H9 (cell line): Measurements from ENCODE around the gene BCAP29. TPM values are rescaled to one million over a fixed set of nuclear protein-coding genes. Genes with fewer than 3 reads are reported as not detected.
"Not testable (repeated sequence)": the region's sequence is repeated elsewhere in the genome, so short reads cannot be mapped to it uniquely, and the experiment has no call there.

Source experiments
- DNase-seq: peaks from one replicate; pipeline ENCODE4 v3.0.0-alpha.2; 2017
- H2AFZ ChIP-seq: one replicate; pipeline ENCODE4 v1.6.1; 2013; ENCODE audit warnings: mild to moderate bottlenecking, low read length, control low read depth, moderate library complexity
- H2AK5ac ChIP-seq: 2 replicates; pipeline ENCODE4 v1.6.1; 2013; ENCODE audit warnings: low read length, control low read depth, mixed read lengths; ENCODE audit not compliant: insufficient read length
- H2BK120ac ChIP-seq: one replicate; pipeline ENCODE4 v1.6.1; 2013; ENCODE audit warnings: low read depth, mild to moderate bottlenecking, low read length, control low read depth, inconsistent platforms; ENCODE audit not compliant: poor library complexity, severe bottlenecking
- H2BK12ac ChIP-seq: 2 replicates; pipeline ENCODE4 v1.6.1; 2013; ENCODE audit warnings: low read length, control low read depth, mixed read lengths, low read depth; ENCODE audit not compliant: insufficient read length
- H2BK15ac ChIP-seq: 2 replicates; pipeline ENCODE4 v1.6.1; 2013; ENCODE audit warnings: low read depth, low read length, control low read depth
- H2BK20ac ChIP-seq: one replicate; pipeline ENCODE4 v1.6.1; 2013; ENCODE audit warnings: low read depth, mild to moderate bottlenecking, low read length, control low read depth, inconsistent platforms; ENCODE audit not compliant: poor library complexity, severe bottlenecking
- H2BK5ac ChIP-seq: 2 replicates; pipeline ENCODE4 v1.6.1; 2013; ENCODE audit warnings: low read length, control low read depth, mixed read lengths; ENCODE audit not compliant: insufficient read length
- H3K14ac ChIP-seq: 2 replicates; pipeline ENCODE4 v1.6.1; 2013; ENCODE audit warnings: low read length, control low read depth; ENCODE audit not compliant: insufficient read depth
- H3K18ac ChIP-seq: 2 replicates; pipeline ENCODE4 v1.6.1; 2013; ENCODE audit warnings: low read depth, mild to moderate bottlenecking, mixed read lengths, low read length, control low read depth; ENCODE audit not compliant: insufficient read length
- H3K23ac ChIP-seq: 2 replicates; pipeline ENCODE4 v1.6.1; 2013; ENCODE audit warnings: low read length, control low read depth, mixed read lengths, low read depth; ENCODE audit not compliant: insufficient read length
- H3K23me2 ChIP-seq: 2 replicates; pipeline ENCODE4 v1.6.1; 2013; ENCODE audit warnings: low read depth, mild to moderate bottlenecking, mixed read lengths, low read length, control low read depth; ENCODE audit not compliant: insufficient read length, poor library complexity, severe bottlenecking
- H3K27ac ChIP-seq: 2 replicates; pipeline ENCODE4 v1.5.1; 2013; ENCODE audit warnings: low read length, control low read depth, mixed read lengths, low read depth; ENCODE audit not compliant: insufficient read length
- H3K27me3 ChIP-seq: 2 replicates; pipeline ENCODE4 v1.6.1; 2013; ENCODE audit warnings: low read length, control low read depth, inconsistent platforms; ENCODE audit not compliant: insufficient read depth
- H3K4ac ChIP-seq: 2 replicates; pipeline ENCODE4 v1.6.1; 2013; ENCODE audit warnings: low read depth, mild to moderate bottlenecking, control low read depth, inconsistent platforms, low read length, moderate library complexity
- H3K4me1 ChIP-seq: 2 replicates; pipeline ENCODE4 v1.6.1; 2013; ENCODE audit warnings: low read length, control low read depth, inconsistent platforms; ENCODE audit not compliant: insufficient read depth
- H3K4me2 ChIP-seq: 2 replicates; pipeline ENCODE4 v1.6.1; 2013; ENCODE audit warnings: low read length, control low read depth, mixed read lengths; ENCODE audit not compliant: insufficient read length, insufficient read depth
- H3K56ac ChIP-seq: 2 replicates; pipeline ENCODE4 v1.6.1; 2013; ENCODE audit warnings: low read depth, mild to moderate bottlenecking, mixed read lengths, low read length, control low read depth; ENCODE audit not compliant: insufficient read length
- H3K79me1 ChIP-seq: 2 replicates; pipeline ENCODE4 v1.6.1; 2013; ENCODE audit warnings: low read depth, mild to moderate bottlenecking, moderate library complexity, low read length, control low read depth, inconsistent platforms; ENCODE audit not compliant: insufficient read depth, poor library complexity, severe bottlenecking
- H3K79me2 ChIP-seq: 2 replicates; pipeline ENCODE4 v1.6.1; 2013; ENCODE audit warnings: low read length, control low read depth, inconsistent platforms; ENCODE audit not compliant: insufficient read depth
- H3K9ac ChIP-seq: 2 replicates; pipeline ENCODE4 v1.6.1; 2013; ENCODE audit warnings: low read length, control low read depth, mixed read lengths; ENCODE audit not compliant: insufficient read length; ENCODE audit errors: extremely low read depth
- H3K9me3 ChIP-seq: one replicate; pipeline ENCODE4 v1.6.1; 2013; ENCODE audit warnings: low read depth, low read length, inconsistent platforms; ENCODE audit not compliant: control insufficient read depth
- H3T11ph ChIP-seq: one replicate; pipeline ENCODE4 v1.6.1; 2013; ENCODE audit warnings: mild to moderate bottlenecking, low read length, control low read depth, inconsistent platforms
- H4K20me1 ChIP-seq: one replicate; pipeline ENCODE4 v1.6.1; 2013; ENCODE audit not compliant: control insufficient read depth, insufficient read length, insufficient read depth
- H4K5ac ChIP-seq: 2 replicates; pipeline ENCODE4 v1.6.1; 2013; ENCODE audit warnings: low read depth, mild to moderate bottlenecking, mixed read lengths, low read length, control low read depth; ENCODE audit not compliant: insufficient read length
- H4K8ac ChIP-seq: replicated peaks from 2 replicates; pipeline ENCODE4 v1.6.1; 2013; ENCODE audit warnings: low read length, control low read depth, mixed read lengths, low read depth; ENCODE audit not compliant: insufficient read length
- H4K91ac ChIP-seq: 2 replicates; pipeline ENCODE4 v1.6.1; 2013; ENCODE audit warnings: low read depth, mild to moderate bottlenecking, moderate library complexity, mixed read lengths, low read length, control low read depth; ENCODE audit not compliant: insufficient read length
- H3K27ac Mint-ChIP-seq, 3 experiments: 2 replicates in 2 of 3; 3 replicates in 1 of 3; pipeline ENCODE4 v1.8.0; 2020 to 2021; ENCODE audit warnings: mixed read lengths in 3 of 3, mild to moderate bottlenecking in 1 of 3, moderate library complexity in 1 of 3
- H3K27me3 Mint-ChIP-seq: 2 replicates; pipeline ENCODE4 v1.8.0; 2021; ENCODE audit warnings: low read depth, mild to moderate bottlenecking, moderate library complexity, mixed read lengths
- H3K36me3 Mint-ChIP-seq, 3 experiments: 2 replicates in 2 of 3; 3 replicates in 1 of 3; pipeline ENCODE4 v1.8.0; 2020 to 2021; ENCODE audit warnings: low read depth in 3 of 3, mixed read lengths in 3 of 3; ENCODE audit not compliant: insufficient read depth in 1 of 3
- H3K4me1 Mint-ChIP-seq, 2 experiments: 2 replicates each; pipeline ENCODE4 v1.8.0; 2020; ENCODE audit warnings: mixed read lengths in 2 of 2
- H3K4me3 Mint-ChIP-seq, 2 experiments: 2 replicates in 1 of 2; 3 replicates in 1 of 2; pipeline ENCODE4 v1.8.0; 2020 to 2021; ENCODE audit warnings: mild to moderate bottlenecking in 2 of 2, mixed read lengths in 2 of 2, moderate library complexity in 1 of 2
- H3K9me3 Mint-ChIP-seq, 2 experiments: 2 replicates in 1 of 2; 3 replicates in 1 of 2; pipeline ENCODE4 v1.8.0; 2020; ENCODE audit warnings: mild to moderate bottlenecking in 2 of 2, mixed read lengths in 2 of 2, moderate library complexity in 1 of 2
- WGBS: extraction: QIAGEN DNeasy Blood & Tissue Kit; methylation state at CpG from one replicate; pipeline ENCODE4 v1.1.7; 2013; ENCODE audit warnings: missing lambda C conversion rate, low lambda C conversion rate, mixed read lengths; ENCODE audit not compliant: insufficient read length; ENCODE audit errors: extremely low coverage; 5-methylcytosine and 5-hydroxymethylcytosine counted together
- total RNA-seq: library from RNA; stranded (reverse); gene quantifications from 2 replicates; pipeline ENCODE4 v1.2.1, GENCODE V29; 2021
- TF ChIP-seq, protein P1 (sequence below): fragments of 200-600 bp; sonication (generic); conservative IDR thresholded peaks from 3 replicates; pipeline ENCODE4 v1.8.0; 2021; ENCODE audit warnings: antibody characterized with exemption, mild to moderate bottlenecking

Gene BCAP29
- total RNA-seq, 1 experiment from 2014 or later: 30.6 TPM

DNA sequence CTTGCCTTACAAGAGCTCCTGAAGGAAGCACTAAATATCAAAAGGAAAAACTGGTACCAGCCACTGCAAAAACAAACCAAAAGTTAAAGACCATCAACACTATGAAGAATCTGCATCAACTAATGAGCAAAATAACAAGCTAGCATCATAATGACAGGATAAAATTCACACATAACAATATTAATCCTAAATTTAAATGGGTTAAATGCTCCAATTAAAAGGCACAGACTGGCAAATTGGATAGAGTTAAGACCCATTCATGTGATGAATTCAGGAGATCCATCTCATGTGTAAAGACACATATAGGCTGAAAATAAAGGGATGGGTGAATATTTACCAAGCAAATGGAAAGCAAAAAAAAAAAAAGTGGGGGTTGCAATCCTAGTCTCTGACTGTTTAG is 45.9 kb upstream of the BCAP29 start:
- Histone ChIP-seq H3K9me3 (no peaks in the 10 kb centered on the region), H2AFZ (no peak overlapping the region), H2AK5ac (no peak overlapping the region), H4K91ac (no peak overlapping the region), H2BK12ac (no peak overlapping the region), H3K27ac (no peak overlapping the region), H2BK15ac (no peak overlapping the region), H3K14ac (no peak overlapping the region), H3K4ac (no peak overlapping the region), H3K18ac (no peak overlapping the region), H3T11ph (no peak overlapping the region), H4K20me1 (no peaks in the 10 kb centered on the region), H3K4me2 (no peak overlapping the region), H3K56ac (no peak overlapping the region), H3K79me2 (no peaks in the 10 kb centered on the region), H2BK20ac (no peak overlapping the region), H2BK5ac (no peak overlapping the region), H3K79me1 (no peaks in the 10 kb centered on the region), H3K23ac (no peak overlapping the region), H3K23me2 (no peaks in the 10 kb centered on the region), H4K8ac (no peak overlapping the region), H4K5ac (no peak overlapping the region), H3K4me1 (no peaks in the 10 kb centered on the region; the same call in 1 of the 2 replicates), H3K27me3 (no peaks in the 10 kb centered on the region), H3K9ac (no peak overlapping the region), H2BK120ac (no peak overlapping the region)
- Mint-ChIP-seq H3K27ac (no peak overlapping the region), H3K9me3 (peaks cover 3 to 8% of the 10 kb centered on the region in 2 experiments; a peak in 2 of 5 replicates), H3K4me1 (peaks cover 14 to 15% of the 10 kb centered on the region in 2 experiments), H3K4me3 (no peak overlapping the region), H3K27me3 (no peaks in the 10 kb centered on the region), H3K36me3 (peaks cover 16 to 23% (median 21%) of the 10 kb centered on the region in 3 experiments)
- TF ChIP-seq, protein P1, sequence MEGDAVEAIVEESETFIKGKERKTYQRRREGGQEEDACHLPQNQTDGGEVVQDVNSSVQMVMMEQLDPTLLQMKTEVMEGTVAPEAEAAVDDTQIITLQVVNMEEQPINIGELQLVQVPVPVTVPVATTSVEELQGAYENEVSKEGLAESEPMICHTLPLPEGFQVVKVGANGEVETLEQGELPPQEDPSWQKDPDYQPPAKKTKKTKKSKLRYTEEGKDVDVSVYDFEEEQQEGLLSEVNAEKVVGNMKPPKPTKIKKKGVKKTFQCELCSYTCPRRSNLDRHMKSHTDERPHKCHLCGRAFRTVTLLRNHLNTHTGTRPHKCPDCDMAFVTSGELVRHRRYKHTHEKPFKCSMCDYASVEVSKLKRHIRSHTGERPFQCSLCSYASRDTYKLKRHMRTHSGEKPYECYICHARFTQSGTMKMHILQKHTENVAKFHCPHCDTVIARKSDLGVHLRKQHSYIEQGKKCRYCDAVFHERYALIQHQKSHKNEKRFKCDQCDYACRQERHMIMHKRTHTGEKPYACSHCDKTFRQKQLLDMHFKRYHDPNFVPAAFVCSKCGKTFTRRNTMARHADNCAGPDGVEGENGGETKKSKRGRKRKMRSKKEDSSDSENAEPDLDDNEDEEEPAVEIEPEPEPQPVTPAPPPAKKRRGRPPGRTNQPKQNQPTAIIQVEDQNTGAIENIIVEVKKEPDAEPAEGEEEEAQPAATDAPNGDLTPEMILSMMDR: no peak
- DNase-seq: no peak

DNA sequence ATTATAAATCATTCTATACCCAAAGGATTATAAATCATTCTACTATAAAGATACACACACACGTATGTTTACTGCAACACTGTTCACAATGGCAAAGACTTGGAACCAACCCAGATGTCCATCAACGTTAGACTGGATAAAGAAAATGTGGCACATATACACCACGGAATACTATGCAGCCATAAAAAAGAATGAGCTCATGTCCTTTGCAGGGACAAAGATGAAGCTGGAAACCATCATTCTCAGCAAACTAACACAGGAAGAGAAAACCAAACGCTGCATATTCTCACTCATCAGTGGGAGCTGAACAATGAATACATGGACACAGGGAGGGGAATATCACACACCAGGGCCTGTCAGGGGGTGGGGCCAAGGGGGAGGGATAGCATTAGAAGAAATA is 42.8 kb upstream of the BCAP29 start:
- peaks cover 19 to 23% (median 21%) of the 10 kb centered on the region in 3 experiments for H3K36me3 Mint-ChIP-seq
- not testable (repeated sequence) for H4K5ac ChIP-seq, H3K27me3 Mint-ChIP-seq, H2BK20ac ChIP-seq, H3K56ac ChIP-seq, H3K27me3 ChIP-seq, H3K23me2 ChIP-seq, H4K20me1 ChIP-seq, H3K4me1 Mint-ChIP-seq, H2AFZ ChIP-seq, H3K18ac ChIP-seq, H4K8ac ChIP-seq, H2BK15ac ChIP-seq, H3K4me2 ChIP-seq, H3K9ac ChIP-seq, H3K4me1 ChIP-seq, H3K79me1 ChIP-seq, H3T11ph ChIP-seq, H2BK120ac ChIP-seq, DNase-seq, H3K27ac ChIP-seq, H3K4me3 Mint-ChIP-seq, H3K4ac ChIP-seq, H3K14ac ChIP-seq, H2AK5ac ChIP-seq, H3K27ac Mint-ChIP-seq, H3K23ac ChIP-seq, H4K91ac ChIP-seq, H2BK5ac ChIP-seq, H3K9me3 Mint-ChIP-seq, H3K79me2 ChIP-seq, H3K9me3 ChIP-seq, H2BK12ac ChIP-seq
- no CpG with 5 or more reads among the region's 4 CpGs for WGBS
